Peyer's patch (tissue), 4 donors: ENCODE results near the gene FAM78A.

Experiments used
- CTCF ChIP-seq, 6 experiments: fragments of 450-650 bp in 4 of 6; fragments of 200-600 bp in 2 of 6; sonication (generic) in 1 of 6; IDR thresholded peaks; one replicate each; pipeline ENCODE4 v1.5.1; 2017 to 2019; ENCODE audit warnings: antibody characterized with exemption in 6 of 6, mild to moderate bottlenecking in 3 of 6, moderate library complexity in 1 of 6
- POLR2A ChIP-seq, 2 donors: fragments of 450-650 bp; IDR thresholded peaks; one replicate each; pipeline ENCODE4 v1.5.1; 2017; ENCODE audit warnings: antibody characterized with exemption in 2 of 2, mild to moderate bottlenecking in 2 of 2, moderate library complexity in 2 of 2

GRCh38 chr9:131280660-131281059 lies 4.3 kb upstream of the FAM78A start:
- no peak for TF ChIP-seq POLR2A (IDR thresholded peaks at IDR 0.05)
- TF ChIP-seq CTCF (IDR thresholded peaks at IDR 0.05): no peak
